ENCODE measurements around the gene HARS2. TPM values are rescaled to one million over a fixed set of nuclear protein-coding genes. Genes with fewer than 3 reads are reported as not detected.
"Not testable (repeated sequence)": the region's sequence is repeated elsewhere in the genome, so short reads cannot be mapped to it uniquely, and the experiment has no call there.

The HARS2 gene
- polyA plus RNA-seq, 3 donors from 2014 or later = 13.2 to 37.7 (median 27.0) TPM

DNA sequence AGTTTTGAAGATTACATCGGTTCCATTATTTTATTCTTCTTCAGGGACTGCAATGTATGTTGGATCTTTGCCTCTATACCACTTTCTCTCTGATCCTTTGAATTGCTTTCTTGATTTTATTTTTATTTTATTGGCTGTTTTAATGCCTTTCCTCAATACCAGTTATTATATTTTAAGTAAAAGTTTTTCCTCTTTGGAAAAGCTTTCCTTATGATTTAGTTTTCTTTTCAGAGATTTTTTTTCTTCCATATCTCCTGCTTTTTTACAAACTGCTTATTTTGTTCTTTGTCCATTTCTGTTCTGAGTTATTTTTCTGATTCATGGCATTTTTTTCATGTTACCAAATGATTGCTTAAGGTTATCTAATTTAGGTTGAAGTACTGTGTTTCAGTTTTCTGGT is 20.5 kb downstream of the HARS2 start:
- no peak for DNase-seq
- Mint-ChIP-seq H3K4me1 (peaks cover 25 to 29% of the 10 kb centered on the region in 2 donors), H3K36me3 (no peaks in the 10 kb centered on the region), H3K27me3 (ENCODE audit: low read depth in 3 of 3) (peaks cover 11 to 18% (median 17%) of the 10 kb centered on the region in 3 donors), H3K9me3 (peaks cover 0 to 3% (median 0%) of the 10 kb centered on the region in 6 donors), H3K27ac (peak overlapping the region in 5 of 6 donors; percentile 38 to 100 (median 99)), H3K4me3 (peak overlapping the region; percentile 93 to 99 (median 97))

DNA sequence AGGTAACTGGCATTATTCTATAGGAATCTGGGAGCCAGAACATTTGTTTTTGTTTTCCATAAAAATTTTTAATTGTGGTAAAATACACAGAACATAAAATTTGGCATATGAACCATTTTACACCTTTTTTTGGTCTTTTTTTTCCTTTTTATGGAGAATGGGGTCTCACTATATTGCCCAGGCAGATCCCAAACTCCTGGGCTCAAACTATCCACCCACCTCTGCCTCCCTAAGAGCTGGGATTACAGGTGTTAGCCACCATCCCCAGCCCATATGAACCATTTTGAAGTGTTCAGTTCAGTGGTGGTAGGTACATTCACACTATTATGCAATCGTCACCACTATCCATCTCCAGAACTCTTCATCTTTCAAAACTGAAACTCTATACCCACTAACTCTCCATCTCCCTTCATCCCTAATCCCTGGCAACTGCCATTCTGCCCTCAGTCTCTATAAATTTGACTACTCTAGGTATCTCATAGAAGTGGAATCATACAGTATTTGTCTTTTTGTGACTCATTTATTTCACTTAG is 22.4 kb downstream of the HARS2 start:
- peaks cover 11 to 19% (median 18%) of the 10 kb centered on the region in 3 donors for H3K27me3 Mint-ChIP-seq (ENCODE audit: low read depth in 3 of 3)
- peaks cover 0 to 3% (median 0%) of the 10 kb centered on the region in 6 donors for H3K9me3 Mint-ChIP-seq
- no peak for DNase-seq
- H3K36me3 Mint-ChIP-seq = no peaks in the 10 kb centered on the region
- peak overlapping the region in 1 of 5 donors; percentile 3 for H3K4me3 Mint-ChIP-seq
- H3K27ac Mint-ChIP-seq = no peak overlapping the region
- H3K4me1 Mint-ChIP-seq = peaks cover 25 to 29% of the 10 kb centered on the region in 2 donors

DNA sequence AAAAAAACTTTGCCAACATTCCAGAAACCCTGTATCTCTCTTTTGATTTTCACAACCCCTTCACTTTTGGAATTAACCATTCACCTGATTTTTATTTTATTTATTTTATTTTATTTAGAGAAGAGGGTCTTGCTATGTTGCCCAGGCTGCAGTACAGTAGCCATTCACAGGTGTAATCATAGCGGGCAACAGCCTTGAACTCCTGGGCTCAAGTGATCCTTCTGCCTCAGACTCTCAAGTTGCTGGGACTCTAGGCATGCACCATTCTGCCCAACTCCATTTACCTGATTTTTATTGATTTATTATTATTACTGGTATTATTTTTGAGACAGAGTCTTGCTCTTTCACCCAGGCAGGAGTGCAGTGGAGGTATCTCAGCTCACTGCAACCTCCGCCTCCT is 25.0 kb downstream of the HARS2 start:
- not testable (repeated sequence) for H3K4me3 Mint-ChIP-seq, H3K27ac Mint-ChIP-seq, DNase-seq, H3K9me3 Mint-ChIP-seq, H3K36me3 Mint-ChIP-seq
- Mint-ChIP-seq H3K4me1 (peaks cover 11 to 15% of the 10 kb centered on the region in 2 donors), H3K27me3 (ENCODE audit: low read depth in 3 of 3) (peaks cover 6 to 18% (median 6%) of the 10 kb centered on the region in 3 donors)

GRCh38 chr5:140718266-140718592 is 27.0 kb downstream of the HARS2 start:
- no peaks in the 10 kb centered on the region for H3K9me3 Mint-ChIP-seq
- no peak for DNase-seq
- H3K27me3 Mint-ChIP-seq (ENCODE audit: low read depth in 3 of 3) = peaks cover 0 to 13% (median 6%) of the 10 kb centered on the region in 3 donors
- H3K36me3 Mint-ChIP-seq = no peaks in the 10 kb centered on the region
- H3K4me1 Mint-ChIP-seq = peaks cover under 1 to 2% of the 10 kb centered on the region in 2 donors
- peak overlapping the region in 1 of 5 donors; percentile 31 for H3K4me3 Mint-ChIP-seq
- H3K27ac Mint-ChIP-seq = no peak overlapping the region

DNA sequence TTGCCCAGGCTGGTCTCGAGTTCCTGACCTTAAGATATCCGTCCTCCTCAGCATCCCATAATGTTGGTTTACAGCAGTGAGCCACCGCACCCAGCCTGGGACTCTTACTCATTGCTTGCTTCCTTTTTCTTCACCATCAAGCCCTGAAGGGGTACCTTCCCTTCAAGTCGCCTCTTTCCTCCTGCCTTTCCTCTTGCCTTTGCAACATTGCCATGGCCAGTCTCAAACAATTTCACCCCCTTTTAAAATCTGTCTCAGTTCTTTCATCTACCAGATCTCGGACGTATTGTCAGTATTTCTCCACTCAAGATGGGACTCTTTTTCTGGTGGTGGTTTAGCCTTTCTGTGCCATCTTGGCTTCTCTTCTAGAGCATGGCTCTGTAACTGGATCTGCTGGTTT is 29.5 kb downstream of the HARS2 start:
- not testable (repeated sequence) for H3K36me3 Mint-ChIP-seq, H3K27ac Mint-ChIP-seq, H3K4me1 Mint-ChIP-seq, H3K4me3 Mint-ChIP-seq, H3K9me3 Mint-ChIP-seq, DNase-seq
- peaks cover 2 to 14% (median 12%) of the 10 kb centered on the region in 3 donors for H3K27me3 Mint-ChIP-seq (ENCODE audit: low read depth in 3 of 3)

GRCh38 chr5:140721395-140721794 is 30.1 kb downstream of the HARS2 start:
- not testable (repeated sequence) for H3K9me3 Mint-ChIP-seq, H3K36me3 Mint-ChIP-seq, H3K4me3 Mint-ChIP-seq, H3K27ac Mint-ChIP-seq, DNase-seq
- peaks cover 3 to 17% (median 16%) of the 10 kb centered on the region in 3 donors for H3K27me3 Mint-ChIP-seq (ENCODE audit: low read depth in 3 of 3)
- peaks cover 6 to 10% of the 10 kb centered on the region in 2 donors for H3K4me1 Mint-ChIP-seq

DNA sequence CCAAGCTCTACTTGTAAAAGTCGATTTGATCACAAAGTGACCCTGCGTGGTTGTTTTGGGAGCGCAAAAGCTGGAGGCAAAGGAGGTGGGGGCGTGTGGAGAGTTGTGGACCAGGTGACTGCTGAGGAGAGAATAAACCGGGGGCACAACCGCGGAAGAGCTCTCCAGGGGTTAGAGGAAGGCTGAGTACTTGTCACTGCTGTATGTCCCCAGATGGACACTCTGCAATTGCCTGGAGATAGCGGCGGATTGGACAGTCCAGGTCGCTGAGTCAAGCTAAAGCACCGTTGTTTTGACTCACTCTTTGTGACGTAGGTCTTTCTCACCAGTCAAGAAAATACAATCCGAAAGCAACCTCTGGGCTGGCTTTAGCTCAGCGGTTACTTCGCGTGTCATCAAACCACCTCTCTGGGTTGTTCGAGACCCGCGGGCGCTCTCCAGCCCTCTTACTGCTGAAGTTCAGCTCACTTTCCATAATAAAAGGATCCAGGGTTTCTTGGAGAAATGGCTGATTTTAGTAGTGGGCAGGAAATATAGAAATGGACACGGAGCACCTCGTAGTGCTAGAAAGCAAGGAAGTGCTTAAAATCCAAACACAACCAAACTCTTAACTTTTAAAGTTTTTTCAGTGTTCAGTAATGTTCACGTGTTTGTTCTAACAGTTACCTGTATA is 34.7 kb downstream of the HARS2 start:
- H3K9me3 Mint-ChIP-seq = no peaks in the 10 kb centered on the region
- H3K4me1 Mint-ChIP-seq = peaks cover 6 to 13% of the 10 kb centered on the region in 2 donors
- H3K4me3 Mint-ChIP-seq = peak overlapping the region; percentile 56 to 80 (median 72)
- peaks cover 6 to 13% (median 12%) of the 10 kb centered on the region in 3 donors for H3K27me3 Mint-ChIP-seq (ENCODE audit: low read depth in 3 of 3)
- no peaks in the 10 kb centered on the region for H3K36me3 Mint-ChIP-seq
- H3K27ac Mint-ChIP-seq = peak overlapping the region in 2 of 6 donors; percentile 34 to 79
- DNase-seq = peak; percentile 52 to 70 (median 59)

DNA sequence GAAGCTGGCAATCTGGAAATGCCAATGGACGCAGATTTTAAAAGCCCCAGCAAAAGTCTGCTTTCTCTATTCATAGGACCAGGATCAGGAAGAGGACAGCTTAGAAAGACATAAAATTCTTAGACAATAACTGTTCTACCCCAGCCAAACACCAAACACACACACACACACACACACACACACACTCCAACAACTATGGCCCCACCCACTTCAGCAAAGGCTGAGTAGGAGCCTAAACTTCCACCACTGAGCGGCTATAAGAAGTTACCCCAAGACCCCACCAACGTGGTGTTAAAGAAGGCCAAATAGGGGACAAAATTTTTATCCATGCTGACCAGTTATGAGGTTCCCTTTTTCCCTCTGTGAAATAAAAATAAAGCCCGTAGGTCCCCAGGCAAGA is 41.8 kb downstream of the HARS2 start:
- H3K4me1 Mint-ChIP-seq = no peaks in the 10 kb centered on the region
- DNase-seq = no peak
- H3K4me3 Mint-ChIP-seq = no peak overlapping the region
- H3K27me3 Mint-ChIP-seq (ENCODE audit: low read depth in 3 of 3) = peaks cover 5 to 17% (median 9%) of the 10 kb centered on the region in 3 donors
- H3K9me3 Mint-ChIP-seq = peaks cover 0 to 6% (median under 1%) of the 10 kb centered on the region in 6 donors
- no peak overlapping the region for H3K27ac Mint-ChIP-seq
- H3K36me3 Mint-ChIP-seq = no peaks in the 10 kb centered on the region

DNA sequence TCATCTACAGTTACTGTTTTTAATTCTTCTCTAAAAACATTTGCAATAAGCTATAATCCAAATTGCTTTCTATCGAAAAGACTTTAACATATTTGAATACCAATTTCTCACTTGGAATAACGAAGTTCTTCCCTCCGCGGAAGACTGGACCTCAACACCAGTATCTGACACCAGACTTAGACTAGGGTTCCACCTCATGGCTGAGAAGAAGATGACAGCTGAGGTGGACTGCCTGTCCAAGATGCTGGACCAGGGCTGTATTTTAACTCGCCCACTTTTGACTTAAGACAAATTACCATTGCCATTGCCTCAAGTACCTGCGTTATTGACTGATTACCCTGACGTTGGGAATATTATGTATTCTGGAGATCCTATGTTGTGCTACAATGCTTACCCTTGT is 43.1 kb downstream of the HARS2 start:
- H3K4me1 Mint-ChIP-seq = no peaks in the 10 kb centered on the region
- DNase-seq = no peak
- no peak overlapping the region for H3K27ac Mint-ChIP-seq
- H3K4me3 Mint-ChIP-seq = no peak overlapping the region
- H3K36me3 Mint-ChIP-seq = no peaks in the 10 kb centered on the region
- peaks cover 0 to 6% (median 1%) of the 10 kb centered on the region in 6 donors for H3K9me3 Mint-ChIP-seq
- H3K27me3 Mint-ChIP-seq (ENCODE audit: low read depth in 3 of 3) = peaks cover 5 to 20% (median 10%) of the 10 kb centered on the region in 3 donors

- no peak overlapping the region for H3K4me3 Mint-ChIP-seq
- H3K36me3 Mint-ChIP-seq = no peaks in the 10 kb centered on the region
- H3K4me1 Mint-ChIP-seq = no peaks in the 10 kb centered on the region
- peaks cover 0 to 6% (median 3%) of the 10 kb centered on the region in 6 donors for H3K9me3 Mint-ChIP-seq
- no peak overlapping the region for H3K27ac Mint-ChIP-seq
- no peak for DNase-seq
- H3K27me3 Mint-ChIP-seq (ENCODE audit: low read depth in 3 of 3) = peaks cover 4 to 19% (median 8%) of the 10 kb centered on the region in 3 donors
Observed at GRCh38 chr5:140737486-140737885, 46.2 kb downstream of the HARS2 start.

DNA sequence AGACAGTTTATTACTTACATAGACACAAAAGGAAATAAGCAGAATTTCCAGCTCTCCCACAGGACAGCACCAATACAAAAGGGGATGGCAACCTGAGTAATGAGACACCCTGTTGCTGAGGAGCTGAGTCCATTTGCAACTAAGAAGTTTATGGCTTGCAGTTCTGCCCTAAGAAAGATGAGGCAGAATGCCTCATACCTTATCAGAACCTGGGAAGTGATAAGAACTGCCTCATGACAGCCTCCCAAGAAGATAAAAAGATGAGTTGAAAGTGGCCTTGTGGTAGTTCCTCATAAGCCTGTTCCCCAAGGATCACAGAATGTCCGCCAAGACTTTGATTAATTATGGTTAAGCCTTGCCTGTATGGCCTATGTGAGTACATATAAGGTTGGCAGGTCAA is 50.7 kb downstream of the HARS2 start:
- Mint-ChIP-seq H3K27ac (no peak overlapping the region), H3K36me3 (no peaks in the 10 kb centered on the region), H3K4me3 (no peak overlapping the region), H3K9me3 (peaks cover 0 to 6% (median 5%) of the 10 kb centered on the region in 6 donors), H3K4me1 (no peaks in the 10 kb centered on the region), H3K27me3 (ENCODE audit: low read depth in 3 of 3) (peaks cover 3 to 7% (median 6%) of the 10 kb centered on the region in 3 donors)
- DNase-seq = no peak

Other genes with a start within 250 kb of the HARS2 start
- gene EIF4EBP3, start 143.8 kb upstream of the HARS2 start, polyA plus RNA-seq = 10 to 100 TPM; 12.1 to 38.3 (median 15.4) TPM
- 10 to 100 TPM; 44.5 to 77.4 (median 55.7) TPM for gene SRA1, start 134.0 kb upstream of the HARS2 start, polyA plus RNA-seq
- gene APBB3, start 126.9 kb upstream of the HARS2 start, polyA plus RNA-seq = 1 to 10 TPM in 2 of 3 donors, under 1 TPM in 1; 0.94 to 3.5 (median 3.0) TPM
- 100 to 1,000 TPM in 2 of 3 donors, 10 to 100 TPM in 1; 73.3 to 134 (median 131) TPM for gene SLC35A4, start 126.6 kb upstream of the HARS2 start, polyA plus RNA-seq
- 1 to 10 TPM; 3.6 to 5.7 (median 5.3) TPM for gene CD14, start 58.3 kb upstream of the HARS2 start, polyA plus RNA-seq
- gene TMCO6, start 52.0 kb upstream of the HARS2 start, polyA plus RNA-seq = 10 to 100 TPM in 1 of 3 donors, 1 to 10 TPM in 2; 7.6 to 11.0 (median 8.3) TPM
- 100 to 1,000 TPM; 135 to 252 (median 163) TPM for gene NDUFA2, start 43.8 kb upstream of the HARS2 start, polyA plus RNA-seq
- gene IK, start 43.6 kb upstream of the HARS2 start, polyA plus RNA-seq = 100 to 1,000 TPM; 117 to 178 (median 120) TPM
- gene WDR55, start 26.6 kb upstream of the HARS2 start, polyA plus RNA-seq = 10 to 100 TPM; 11.0 to 20.2 (median 13.6) TPM
- not detected for gene DND1, start 17.9 kb upstream of the HARS2 start, polyA plus RNA-seq
- 10 to 100 TPM; 52.0 to 90.7 (median 79.5) TPM for gene HARS1, start 85 bp upstream of the HARS2 start, polyA plus RNA-seq
- gene ZMAT2, start 9.0 kb downstream of the HARS2 start, polyA plus RNA-seq = 10 to 100 TPM; 76.7 to 83.7 (median 78.3) TPM
- not detected for gene PCDHA1, start 94.7 kb downstream of the HARS2 start, polyA plus RNA-seq
- gene PCDHA2, start 103.4 kb downstream of the HARS2 start, polyA plus RNA-seq = not detected
- gene PCDHA3, start 109.6 kb downstream of the HARS2 start, polyA plus RNA-seq = not detected
- not detected for gene PCDHA4, start 115.6 kb downstream of the HARS2 start, polyA plus RNA-seq
- gene PCDHA5, start 130.2 kb downstream of the HARS2 start, polyA plus RNA-seq = not detected
- not detected for gene PCDHA6, start 136.5 kb downstream of the HARS2 start, polyA plus RNA-seq
- not detected for gene PCDHA7, start 142.8 kb downstream of the HARS2 start, polyA plus RNA-seq
- gene PCDHA8, start 149.7 kb downstream of the HARS2 start, polyA plus RNA-seq = not detected
- gene PCDHA9, start 156.9 kb downstream of the HARS2 start, polyA plus RNA-seq = not detected
- gene PCDHA10, start 164.4 kb downstream of the HARS2 start, polyA plus RNA-seq = not detected
- gene PCDHA11, start 177.5 kb downstream of the HARS2 start, polyA plus RNA-seq = not detected
- not detected for gene PCDHA12, start 183.9 kb downstream of the HARS2 start, polyA plus RNA-seq
- gene PCDHA13, start 190.7 kb downstream of the HARS2 start, polyA plus RNA-seq = not detected
- gene PCDHAC1, start 234.8 kb downstream of the HARS2 start, polyA plus RNA-seq = not detected